K562 (cell line): ENCODE measurements around the gene GNAT1. TPM values are rescaled to one million over a fixed set of nuclear protein-coding genes. Genes with fewer than 3 reads are reported as not detected.

Source experiments
- ARID3A ChIP-seq: IDR thresholded peaks from 2 replicates; pipeline ENCODE4 v1.6.1; 2012; ENCODE audit warnings: low read depth, low read length, improper control_type of control experiment, borderline replicate concordance
- CXXC5 ChIP-seq: fragments of 250-450 bp; sonication (Bioruptor Pico); IDR thresholded peaks from 2 replicates; pipeline ENCODE4 v1.8.0; 2022; ENCODE audit warnings: inconsistent platforms, mild to moderate bottlenecking, moderate library complexity
- E2F5 ChIP-seq: sonication (generic); formaldehyde crosslinking; IDR thresholded peaks from 2 replicates; pipeline ENCODE4 v1.8.0; 2022; ENCODE audit warnings: mild to moderate bottlenecking, missing genetic modification reagents
- JUN ChIP-seq, 2 experiments: sonication (generic) in 1 of 2; formaldehyde crosslinking in 1 of 2; IDR thresholded peaks; 2 replicates each; pipeline versions ENCODE4 v1.6.1 to v1.8.0; 2012 to 2022; ENCODE audit warnings: borderline replicate concordance in 2 of 2, mild to moderate bottlenecking in 2 of 2, improper control_type of control experiment in 1 of 2, low read depth in 1 of 2, low read length in 1 of 2, missing genetic modification reagents in 1 of 2
- KAT7 ChIP-seq: sonication (generic); formaldehyde crosslinking; IDR thresholded peaks from 2 replicates; pipeline ENCODE4 v1.8.0; 2022; ENCODE audit warnings: missing genetic modification reagents, mild to moderate bottlenecking, borderline replicate concordance
- MAFK ChIP-seq: IDR thresholded peaks from 2 replicates; pipeline ENCODE4 v1.6.1; 2011; ENCODE audit warnings: low read length, improper control_type of control experiment
- PKNOX1 ChIP-seq: fragments of 450-650 bp; IDR thresholded peaks from 2 replicates; pipeline ENCODE4 v1.6.1; 2016
- THAP12 ChIP-seq: fragments of 250-450 bp; sonication (Bioruptor Pico); IDR thresholded peaks from 2 replicates; pipeline ENCODE4 v1.9.0; 2021; ENCODE audit warnings: mild to moderate bottlenecking, inconsistent platforms
- XRCC3 ChIP-seq: fragments of 450-650 bp; IDR thresholded peaks from 2 replicates; pipeline ENCODE4 v1.6.1; 2017; ENCODE audit warnings: mild to moderate bottlenecking, moderate library complexity
- ZBTB40 ChIP-seq, 2 experiments: fragments of 450-650 bp in 1 of 2; sonication (generic) in 1 of 2; formaldehyde crosslinking in 1 of 2; IDR thresholded peaks; 2 replicates each; pipeline versions ENCODE4 v1.7.1 to v1.9.0; 2016 to 2022; ENCODE audit warnings: inconsistent platforms in 1 of 2, mild to moderate bottlenecking in 1 of 2, missing genetic modification reagents in 1 of 2
- ZKSCAN8 ChIP-seq: fragments of 200-800 bp; sonication (Bioruptor generic); IDR thresholded peaks from 2 replicates; pipeline ENCODE4 v1.6.1; 2016; ENCODE audit warnings: missing genetic modification characterization, missing compliant biosample characterization
- ZNF436 ChIP-seq: fragments of 250-450, 450-650 bp; sonication (Bioruptor Pico); formaldehyde crosslinking; IDR thresholded peaks from 2 replicates; pipeline ENCODE4 v1.7.0; 2020; ENCODE audit warnings: mild to moderate bottlenecking
- polyA plus RNA-seq, 8 experiments: library from polyadenylated mRNA; depleted of rRNA in 4 of 8; stranded (reverse) in 5 of 8; unstranded in 3 of 8; fragments of >200 nt; fragmentation: Nextera tagmentation in 2 of 8; fragmentation: Illumina TruSeq in 1 of 8; extraction: Ambion mirVana in 2 of 8; extraction: Trizol in 1 of 8; gene quantifications; 2 replicates each; pipeline versions ENCODE4 v1.2.1 to v1.2.3, GENCODE V29; 2011 to 2014; ENCODE audit warnings: inconsistent platforms in 1 of 8, missing spikeins in 1 of 8
- total RNA-seq, 7 experiments: library from RNA; depleted of rRNA in 6 of 7; stranded (reverse); fragments of >200 nt in 6 of 7; fragmentation: Illumina TruSeq in 2 of 7; extraction: Trizol in 2 of 7; gene quantifications; 2 replicates each; pipeline versions ENCODE4 v1.2.1 to v1.2.3, GENCODE V29; 2011 to 2021; ENCODE audit warnings: low replicate concordance in 1 of 7

Gene GNAT1
- total and polyA plus RNA-seq, 9 of the 15 experiments (the other 6 are each of a cell fraction or from before 2014, with no cell fraction given), result not detected

GRCh38 chr3:50246517-50246954 lies 55.1 kb downstream of the GNAT1 start (continued):
- TF ChIP-seq ZBTB40 (IDR thresholded peaks at IDR 0.05) (peak; percentile 73), ZBTB40 (CRISPR knock-in tag; IDR thresholded peaks at IDR 0.05) (no peak), MAFK (no peak), CXXC5 (CRISPR knock-in tag) (no peak), THAP12 (CRISPR knock-in tag) (no peak), JUN (IDR thresholded peaks at IDR 0.05; ENCODE audit: borderline replicate concordance, low read depth, low read length) (no peak), JUN (CRISPR knock-in tag; IDR thresholded peaks at IDR 0.05; ENCODE audit: borderline replicate concordance) (no peak), XRCC3 (no peak), PKNOX1 (peak; percentile 40; the same call in 1 of the 2 replicates), ZNF436 (CRISPR knock-in tag) (no peak), ARID3A (no peak), ZKSCAN8 (CRISPR knock-in tag) (no peak), E2F5 (no peak), KAT7 (CRISPR knock-in tag) (no peak)
